ENCODE results near the gene FTCD.

The FTCD gene

DNA sequence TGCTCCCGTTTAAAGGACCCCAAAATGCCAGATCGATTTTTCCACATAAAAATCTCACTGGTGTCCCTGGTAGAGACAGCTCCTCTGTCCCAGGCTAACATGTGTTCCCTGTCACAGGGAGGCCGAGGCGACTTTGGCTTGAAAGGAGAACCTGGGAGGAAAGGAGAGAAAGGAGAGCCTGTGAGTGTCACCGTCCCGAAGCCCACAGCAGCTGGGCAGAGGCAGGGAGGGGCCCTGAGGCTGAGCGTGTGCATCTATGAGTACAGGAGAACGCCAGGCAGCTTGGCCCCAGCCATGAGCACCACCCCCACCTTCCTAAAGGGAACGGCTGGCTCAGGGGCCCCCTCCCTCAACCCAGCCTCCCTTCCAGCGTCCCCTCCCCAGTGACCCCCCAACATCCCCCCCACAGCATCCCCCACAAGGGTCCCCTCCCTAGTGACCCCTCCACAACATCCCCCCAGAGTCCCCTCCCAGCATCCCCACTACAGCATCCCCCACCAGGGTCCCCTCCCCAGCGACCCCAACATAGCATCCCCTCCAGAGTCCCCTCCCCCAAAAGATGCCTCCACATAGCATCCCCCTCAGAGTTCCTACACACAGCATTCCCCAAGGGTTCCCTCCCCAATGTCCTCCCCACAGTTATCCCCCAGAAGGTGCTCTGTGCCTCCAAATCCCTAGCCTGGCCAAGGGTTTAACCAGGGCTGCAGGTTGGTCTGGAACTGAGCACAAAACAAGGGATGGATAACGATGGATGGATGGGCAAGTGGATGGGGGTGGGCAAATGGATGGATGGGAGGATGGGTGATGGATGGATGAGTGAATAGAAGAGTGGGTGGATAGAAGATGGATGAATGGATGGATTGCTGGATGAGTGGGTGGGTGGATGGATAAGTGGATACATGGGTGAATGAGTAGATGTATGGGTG is 32.4 kb downstream of the FTCD start:
- no peak for DNase-seq (ENCODE audit: low read depth)

DNA sequence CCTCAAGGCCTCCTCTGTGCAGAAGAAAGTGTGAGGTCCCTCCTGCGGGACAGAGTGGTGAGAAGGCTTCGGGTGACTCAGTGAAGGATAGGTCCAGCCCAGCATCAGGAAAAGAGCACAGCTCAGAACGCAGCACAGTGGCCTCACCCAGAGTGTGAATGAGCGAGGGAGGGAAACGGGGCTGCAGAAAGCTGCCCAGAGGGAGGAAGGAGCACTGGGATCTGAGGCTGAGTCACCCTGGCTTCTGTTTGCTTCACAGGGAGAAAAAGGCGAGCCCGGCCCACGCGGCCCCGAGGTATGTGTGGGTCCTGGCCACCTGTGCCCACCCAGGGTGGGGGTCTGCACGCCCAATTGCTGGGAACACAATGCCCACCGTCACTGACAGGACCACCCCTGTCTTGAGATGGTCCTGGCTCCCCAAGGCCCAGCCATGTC is 33.1 kb downstream of the FTCD start:
- DNase-seq (ENCODE audit: low read depth), result no peak

DNA sequence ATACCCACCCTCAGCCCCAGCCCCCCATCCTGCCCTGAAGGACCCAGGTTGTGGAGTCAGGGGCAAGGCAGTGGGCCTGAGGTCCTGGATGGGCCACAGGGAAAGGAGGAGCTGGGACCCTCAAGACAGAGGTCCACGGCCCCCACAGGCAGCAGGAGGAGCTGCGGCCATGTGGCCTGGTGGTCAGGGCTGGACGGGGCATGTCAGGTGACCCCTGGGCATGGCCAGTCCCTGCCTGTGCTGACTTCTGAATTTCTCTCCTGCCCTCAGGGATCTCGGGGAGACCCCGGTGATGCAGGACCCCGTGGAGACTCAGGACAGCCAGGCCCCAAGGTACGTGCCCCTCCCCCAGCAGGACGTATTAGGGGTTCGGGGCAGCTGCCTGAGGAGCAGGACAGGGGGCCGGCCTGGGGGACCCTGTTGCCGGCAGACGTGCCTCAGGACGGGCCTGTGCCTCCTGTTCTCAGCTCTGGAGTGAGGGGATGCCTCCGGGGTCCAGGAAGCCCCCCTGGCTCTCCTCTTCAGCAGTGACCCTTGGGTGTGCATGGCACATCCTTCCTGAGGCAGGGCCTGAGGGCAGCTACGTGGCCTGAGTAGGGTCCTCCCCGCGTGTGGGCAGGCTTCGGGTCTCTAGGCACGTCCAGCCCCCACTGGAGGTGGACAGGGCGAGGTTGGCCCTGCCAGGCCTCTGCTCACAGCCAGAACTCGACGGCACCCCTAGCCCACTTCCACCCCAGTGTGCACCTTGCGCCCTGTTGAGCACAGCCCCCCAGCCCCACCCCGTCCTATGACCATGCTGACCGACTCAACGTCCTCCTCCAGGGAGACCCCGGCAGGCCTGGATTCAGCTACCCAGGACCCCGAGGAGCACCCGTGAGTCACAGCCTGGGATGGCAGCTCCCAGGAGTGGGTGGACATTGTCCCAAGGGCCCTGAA is 33.8 kb downstream of the FTCD start:
- no peak for DNase-seq (ENCODE audit: low read depth)

DNA sequence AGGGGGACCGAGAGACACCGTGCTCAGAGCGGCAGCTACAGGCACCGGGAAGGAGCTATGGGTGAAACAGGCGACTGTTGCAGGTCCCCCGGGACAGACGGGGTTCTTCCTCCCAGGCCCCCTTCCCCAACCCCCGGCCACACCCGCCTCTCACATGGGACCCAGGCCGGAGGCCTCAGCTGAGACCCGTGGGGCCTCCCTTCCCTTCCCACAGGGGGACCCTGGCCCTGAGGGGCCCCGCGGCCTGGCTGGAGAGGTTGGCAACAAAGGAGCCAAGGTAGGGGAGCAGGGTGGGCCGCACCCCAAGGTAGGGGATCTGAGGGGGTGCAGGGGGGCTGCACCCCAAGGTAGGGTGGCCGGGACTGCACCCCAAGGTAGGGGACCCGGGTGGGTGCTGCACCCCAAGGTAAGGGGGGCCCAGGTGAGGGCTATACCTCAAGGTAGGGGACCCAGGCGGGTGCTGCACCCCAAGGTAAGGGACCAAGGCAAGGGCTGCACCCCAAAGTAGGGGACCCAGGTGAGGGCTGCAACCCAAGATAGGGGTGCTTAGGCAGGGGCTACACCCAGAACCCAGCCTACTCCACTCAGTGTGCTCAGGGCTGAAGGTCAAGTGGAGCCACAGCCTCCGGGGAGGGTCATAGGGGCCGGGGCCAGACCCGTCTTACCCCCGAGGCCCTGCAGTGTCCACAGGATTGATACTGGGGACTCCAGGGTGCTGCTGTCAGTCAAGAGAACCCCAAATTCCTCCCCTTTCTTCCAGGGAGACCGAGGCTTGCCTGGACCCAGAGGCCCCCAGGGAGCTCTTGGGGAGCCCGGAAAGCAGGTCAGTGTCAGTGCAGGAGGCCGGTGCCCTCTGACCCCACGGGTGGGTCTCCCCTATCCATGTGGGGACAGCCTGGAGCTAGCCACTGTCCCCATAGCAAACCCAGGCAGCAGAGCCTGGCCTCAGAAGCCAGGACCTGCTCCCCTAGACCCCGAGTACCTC is 34.8 kb downstream of the FTCD start:
- DNase-seq (ENCODE audit: low read depth), result no peak

DNA sequence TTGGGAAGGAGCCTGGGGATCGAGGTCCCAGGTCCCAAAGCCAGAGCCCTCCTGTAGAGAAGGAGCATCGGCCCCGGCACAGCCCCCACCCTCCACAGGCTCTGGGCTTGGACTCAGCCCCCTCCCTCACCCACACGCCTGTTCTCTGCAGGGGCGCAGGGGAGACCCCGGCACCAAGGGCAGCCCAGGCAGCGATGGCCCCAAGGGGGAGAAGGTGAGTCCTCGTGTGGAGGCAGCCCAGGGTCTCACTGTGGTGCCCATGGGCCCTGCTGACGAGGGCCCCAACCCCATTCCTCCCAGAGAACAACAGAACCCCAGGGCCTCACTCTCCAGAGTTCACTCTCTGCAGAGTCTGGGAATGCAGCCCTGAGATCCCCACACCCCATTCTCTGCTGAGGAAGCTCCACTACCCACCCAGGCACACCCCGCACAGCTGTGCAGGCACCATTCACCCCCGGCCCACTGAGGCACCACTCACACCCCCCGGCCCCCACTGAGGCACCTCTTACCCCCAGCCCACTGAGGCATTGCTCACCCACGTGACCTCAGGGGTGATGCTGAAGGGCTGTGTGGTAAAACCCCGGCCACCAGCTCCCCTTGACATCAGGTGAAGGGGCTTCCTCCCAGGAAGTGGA is 35.6 kb downstream of the FTCD start:
- DNase-seq (ENCODE audit: low read depth), result no peak

DNA sequence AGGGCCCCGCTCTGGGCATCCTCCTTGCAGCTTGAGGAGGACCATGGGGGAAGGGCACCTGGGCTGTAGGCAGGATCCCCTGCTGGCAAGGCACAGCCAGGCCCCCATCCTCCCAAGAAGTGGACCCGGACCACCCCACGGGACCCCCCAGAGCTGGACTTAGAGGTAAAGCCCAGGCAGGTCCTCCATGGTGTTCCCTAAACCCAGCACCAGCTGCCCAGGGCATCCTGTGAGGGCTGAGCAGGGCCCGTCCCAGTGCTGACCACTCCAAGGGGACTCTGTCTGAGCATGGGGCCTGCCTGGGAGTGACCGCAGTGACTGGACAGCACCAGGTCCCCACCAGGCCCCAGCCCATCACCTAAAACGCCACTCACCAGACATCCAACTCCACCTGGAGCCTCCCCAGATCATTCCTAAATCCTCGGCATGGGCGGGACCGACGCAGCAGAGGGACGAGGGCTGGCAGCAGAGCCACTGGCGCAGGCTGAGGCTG is 36.2 kb downstream of the FTCD start:
- no peak for DNase-seq (ENCODE audit: low read depth)

DNA sequence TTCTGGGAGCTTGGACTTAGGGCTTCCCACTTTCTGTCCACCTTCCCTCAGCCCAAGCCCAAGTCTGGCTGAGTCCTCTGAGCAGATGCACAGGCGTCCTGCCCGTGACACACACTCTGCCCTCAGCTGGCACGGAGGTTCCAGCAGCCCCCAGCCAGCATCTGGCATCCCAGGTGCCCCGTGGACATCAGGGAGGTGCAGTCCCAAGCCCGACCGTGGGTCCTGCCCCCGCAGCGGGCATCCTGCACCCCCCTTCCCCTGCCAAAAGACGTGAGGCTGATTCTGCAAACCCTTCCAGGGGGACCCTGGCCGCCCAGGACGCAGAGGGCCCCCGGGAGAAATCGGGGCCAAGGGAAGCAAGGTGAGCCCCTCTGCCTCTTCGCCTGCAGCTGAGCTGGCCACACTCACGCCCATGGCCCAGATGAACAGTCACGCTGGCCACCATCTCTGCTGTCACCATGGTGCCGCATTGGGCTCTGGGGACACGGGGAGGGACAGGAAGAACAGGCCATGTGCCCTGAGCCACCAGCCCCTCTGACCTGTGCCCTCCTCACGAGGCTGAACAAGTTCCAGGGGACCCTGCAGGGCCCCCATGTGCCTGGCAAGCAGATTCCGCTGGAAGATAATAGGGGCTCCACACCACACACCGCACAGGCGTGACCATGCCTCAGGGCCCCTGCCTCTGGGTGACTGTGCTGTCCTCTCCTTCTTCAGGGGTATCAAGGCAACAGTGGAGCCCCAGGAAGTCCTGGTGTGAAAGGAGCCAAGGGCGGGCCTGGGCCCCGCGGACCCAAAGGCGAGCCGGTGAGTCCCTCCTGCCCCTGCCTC is 36.8 kb downstream of the FTCD start:
- DNase-seq (ENCODE audit: low read depth), result no peak

DNA sequence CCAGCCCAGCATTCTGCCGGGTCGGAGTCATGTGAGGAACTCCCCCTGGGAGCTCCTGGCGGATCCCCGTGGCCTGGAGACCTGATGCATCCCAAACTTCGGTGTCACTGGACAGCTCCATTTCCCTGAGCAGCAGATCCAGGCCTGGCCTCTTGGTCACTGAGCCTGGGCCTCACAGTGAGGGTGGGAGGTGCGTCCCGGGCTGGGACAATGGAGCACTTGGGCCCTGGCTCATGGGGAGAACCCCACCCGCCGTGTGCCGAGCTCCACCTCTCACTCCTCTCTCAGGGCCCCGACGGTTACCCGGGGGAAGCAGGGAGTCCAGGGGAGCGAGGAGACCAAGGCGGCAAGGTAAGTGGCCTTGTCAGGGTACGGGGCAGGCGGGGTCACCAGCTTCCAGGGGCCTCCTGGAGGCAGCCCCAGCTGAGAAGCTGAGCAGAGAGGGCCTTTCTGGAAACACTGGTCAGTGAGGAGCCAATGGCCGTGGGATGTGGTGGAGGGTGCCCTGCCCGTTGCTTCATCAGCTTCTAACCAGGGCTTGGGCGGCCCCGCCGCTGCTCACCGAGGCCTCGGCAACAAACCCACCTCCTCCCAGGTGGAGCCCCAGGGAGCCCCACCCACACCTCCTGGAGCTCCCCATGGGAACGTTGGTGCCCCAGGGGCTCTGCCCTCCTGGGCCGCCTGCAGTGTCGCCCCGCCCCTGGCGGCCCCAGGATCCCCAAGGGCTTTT is 37.6 kb downstream of the FTCD start:
- DNase-seq (ENCODE audit: low read depth), result no peak

DNA sequence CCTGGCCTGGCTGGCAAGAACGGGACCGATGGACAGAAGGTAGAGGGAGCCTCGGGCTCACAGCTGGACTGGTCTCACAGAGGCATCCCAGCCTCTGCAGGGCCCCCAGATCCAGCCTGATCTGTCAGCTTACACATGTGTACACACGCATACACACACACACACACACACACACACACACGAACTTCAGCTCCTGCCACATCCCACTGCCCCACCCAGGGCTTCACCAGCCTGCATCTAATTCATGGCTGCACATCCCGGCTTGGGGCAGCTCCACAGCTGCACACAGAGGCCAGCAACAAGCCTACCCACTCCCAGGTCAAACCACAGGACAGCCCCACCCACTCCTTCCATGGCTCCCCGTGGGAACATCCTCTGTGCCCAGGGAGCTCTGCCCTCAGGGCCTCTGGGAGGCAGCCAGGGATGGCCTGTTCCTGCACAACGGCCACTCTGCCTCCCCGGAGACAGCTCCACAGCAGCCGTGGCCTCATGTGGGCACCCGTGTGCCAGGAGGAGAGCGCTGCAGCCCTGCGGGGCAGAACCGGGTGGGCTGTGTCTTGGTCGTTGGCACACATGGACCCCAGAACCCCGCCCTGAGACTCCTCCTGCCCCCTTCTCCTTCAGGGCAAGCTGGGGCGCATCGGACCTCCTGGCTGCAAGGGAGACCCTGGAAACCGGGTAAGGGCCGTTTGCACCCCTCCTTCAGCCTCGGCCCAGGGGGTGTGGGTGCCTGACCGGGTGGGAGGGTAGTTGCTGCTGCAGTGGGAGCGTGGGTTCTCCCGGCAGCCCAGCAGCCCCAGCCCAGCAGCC is 38.4 kb downstream of the FTCD start:
- no peak for DNase-seq (ENCODE audit: low read depth)

DNA sequence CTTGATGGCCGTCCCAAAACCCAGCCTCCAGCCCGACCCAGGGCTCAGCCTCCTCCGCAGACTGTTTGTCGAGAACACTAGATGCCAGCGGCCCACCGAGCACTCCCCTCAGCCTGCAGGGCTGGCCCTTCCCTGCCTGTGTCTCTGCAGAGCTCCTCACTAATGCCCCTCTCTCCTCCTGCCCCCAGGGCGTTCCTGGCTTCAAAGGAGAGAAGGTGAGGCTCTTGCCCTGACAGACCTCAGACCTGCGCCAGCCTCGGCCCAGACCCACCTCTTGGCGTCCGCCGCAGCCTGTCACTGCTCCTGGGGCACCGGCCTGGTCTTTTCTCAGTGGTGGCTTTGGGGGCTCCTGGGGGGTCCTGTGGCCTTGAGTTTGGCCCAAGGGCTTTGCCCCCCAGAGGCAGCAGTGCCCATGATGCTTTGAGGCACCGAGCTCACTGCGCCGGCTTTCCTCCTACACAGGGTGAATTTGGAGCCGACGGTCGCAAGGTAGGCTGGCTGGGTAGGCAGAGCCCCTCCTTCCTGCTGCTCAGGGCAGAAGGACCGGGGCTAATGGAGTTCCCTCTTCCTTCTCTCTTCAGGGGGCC is 39.1 kb downstream of the FTCD start:
- no peak for DNase-seq (ENCODE audit: low read depth)

DNA sequence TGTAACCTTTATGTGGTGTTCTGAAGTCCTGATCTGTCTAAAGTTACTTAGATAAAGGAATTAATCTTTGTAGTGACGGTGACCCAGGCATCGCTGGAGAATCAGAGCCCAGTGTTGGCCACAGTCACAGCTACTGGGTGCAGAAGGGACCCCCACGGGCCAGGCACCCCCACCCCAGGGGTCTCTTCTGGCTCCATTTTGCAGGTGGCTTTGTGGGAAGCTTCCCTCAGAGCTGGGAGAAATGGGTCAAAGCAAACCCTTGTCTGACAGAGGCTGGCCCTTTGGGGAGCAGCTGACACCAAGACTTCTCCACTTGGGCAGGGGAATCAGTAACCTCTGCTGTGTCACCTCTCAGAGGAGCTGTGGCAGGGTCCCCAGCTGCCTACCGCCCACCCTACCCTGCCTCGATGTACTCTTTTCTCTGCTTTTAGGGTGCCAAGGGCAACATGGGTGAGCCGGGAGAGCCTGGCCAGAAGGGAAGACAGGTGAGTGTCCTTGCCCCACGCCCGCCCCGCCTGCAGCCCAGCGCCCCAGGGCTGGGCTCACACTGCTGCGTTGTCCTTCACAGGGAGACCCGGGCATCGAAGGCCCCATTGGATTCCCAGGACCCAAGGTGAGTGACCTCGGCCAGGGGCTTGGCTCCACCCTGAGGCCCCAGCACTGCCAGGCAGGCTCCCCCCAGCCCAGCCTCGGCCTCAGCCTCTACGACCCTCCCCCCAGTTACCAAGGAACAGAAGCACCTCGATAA is 39.8 kb downstream of the FTCD start:
- no peak for DNase-seq (ENCODE audit: low read depth)

DNA sequence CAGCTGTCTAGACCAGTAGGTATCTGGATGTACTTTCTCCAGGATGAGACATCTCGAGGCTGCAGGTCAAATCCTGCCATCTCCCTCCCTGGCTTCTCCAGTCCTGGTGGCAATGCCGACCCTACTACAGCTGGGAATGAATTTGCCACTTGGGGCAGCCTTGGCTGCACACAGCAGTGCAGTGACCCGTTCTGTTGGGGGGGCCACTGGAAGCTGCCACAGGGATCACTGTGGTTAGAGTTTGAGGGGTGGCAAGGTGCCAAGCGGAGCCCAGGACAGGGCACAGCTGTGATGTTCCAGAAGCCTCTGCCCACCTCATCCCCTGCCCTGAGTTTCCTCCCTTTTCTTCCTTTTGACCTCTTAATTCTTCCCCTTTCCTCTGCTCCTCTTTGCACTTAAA is 40.4 kb downstream of the FTCD start:
- no peak for DNase-seq (ENCODE audit: low read depth)

DNA sequence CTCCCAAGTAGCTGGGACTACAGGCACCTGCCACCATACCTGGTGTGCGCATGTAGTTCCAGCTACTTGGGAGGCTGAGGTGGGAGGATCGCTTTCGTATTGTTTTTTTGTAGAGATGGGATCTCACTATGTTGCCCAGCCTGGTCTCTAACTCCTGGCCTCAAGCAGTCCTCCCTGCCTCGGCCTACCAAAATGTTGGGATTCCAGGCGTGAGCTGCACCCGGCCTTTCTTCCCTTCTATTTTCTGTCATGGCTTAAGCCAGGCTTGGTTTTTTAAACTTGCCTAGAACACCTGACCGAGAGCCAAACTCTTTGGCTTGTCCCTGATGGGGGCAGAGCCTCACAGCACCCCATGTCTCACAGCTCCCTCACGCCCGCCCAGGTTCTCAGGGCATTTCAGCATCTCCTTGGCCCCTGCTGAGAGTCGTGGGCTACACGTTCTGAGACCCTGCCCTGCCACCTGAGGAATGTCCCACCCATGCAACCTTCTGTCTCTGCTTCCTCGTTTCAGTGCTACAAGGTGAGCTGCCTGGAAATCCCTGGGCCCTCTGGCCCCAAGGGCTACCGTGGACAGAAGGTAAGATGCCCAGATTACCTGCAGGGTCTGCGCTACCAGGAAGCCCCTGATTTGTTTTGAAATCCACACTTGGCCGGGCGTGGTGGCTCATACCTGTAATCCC is 41.7 kb downstream of the FTCD start:
- DNase-seq (ENCODE audit: low read depth), result no peak

DNA sequence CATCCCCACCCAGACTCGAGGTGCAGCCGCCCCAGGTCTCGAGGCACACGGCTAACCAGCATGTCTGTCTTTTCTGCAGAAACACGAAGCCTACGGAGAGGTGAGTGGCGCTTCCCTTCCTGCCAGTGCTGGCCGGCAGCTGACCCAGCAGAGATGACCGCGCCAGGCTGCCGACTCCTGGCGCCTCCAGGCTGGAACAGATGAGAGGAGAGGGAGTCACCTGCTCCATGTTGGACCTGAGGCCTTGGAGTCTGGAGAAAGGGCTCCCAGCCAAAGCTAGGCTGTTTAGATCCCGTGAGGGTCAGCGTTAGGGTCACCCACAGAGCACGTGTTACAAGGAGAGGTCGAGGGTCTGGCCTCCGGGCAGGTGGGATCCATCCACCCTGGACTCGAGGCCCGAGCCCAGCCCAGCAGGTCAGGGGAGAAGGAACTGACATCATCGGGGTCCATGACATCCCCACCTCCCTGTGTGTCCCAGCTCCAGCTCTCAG is 42.6 kb downstream of the FTCD start:
- DNase-seq (ENCODE audit: low read depth), result no peak

DNA sequence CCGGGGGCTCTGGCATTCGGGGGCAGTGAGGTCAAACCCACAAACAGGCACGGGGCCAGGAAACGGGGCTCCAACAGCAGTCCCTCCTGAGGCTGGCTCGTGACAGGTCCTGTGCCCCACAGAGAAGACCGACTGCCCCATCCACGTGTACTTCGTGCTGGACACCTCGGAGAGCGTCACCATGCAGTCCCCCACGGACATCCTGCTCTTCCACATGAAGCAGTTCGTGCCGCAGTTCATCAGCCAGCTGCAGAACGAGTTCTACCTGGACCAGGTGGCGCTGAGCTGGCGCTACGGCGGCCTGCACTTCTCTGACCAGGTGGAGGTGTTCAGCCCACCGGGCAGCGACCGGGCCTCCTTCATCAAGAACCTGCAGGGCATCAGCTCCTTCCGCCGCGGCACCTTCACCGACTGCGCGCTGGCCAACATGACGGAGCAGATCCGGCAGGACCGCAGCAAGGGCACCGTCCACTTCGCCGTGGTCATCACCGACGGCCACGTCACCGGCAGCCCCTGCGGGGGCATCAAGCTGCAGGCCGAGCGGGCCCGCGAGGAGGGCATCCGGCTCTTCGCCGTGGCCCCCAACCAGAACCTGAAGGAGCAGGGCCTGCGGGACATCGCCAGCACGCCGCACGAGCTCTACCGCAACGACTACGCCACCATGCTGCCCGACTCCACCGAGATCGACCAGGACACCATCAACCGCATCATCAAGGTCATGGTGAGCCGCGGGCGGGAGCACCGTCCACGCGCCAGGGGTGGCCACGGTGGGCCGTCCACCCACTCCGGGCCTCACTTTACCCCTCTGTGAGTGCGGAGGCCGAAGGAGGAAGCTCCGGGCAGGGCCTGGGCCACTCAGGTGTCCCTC is 43.3 kb downstream of the FTCD start:
- no peak for DNase-seq (ENCODE audit: low read depth)

DNA sequence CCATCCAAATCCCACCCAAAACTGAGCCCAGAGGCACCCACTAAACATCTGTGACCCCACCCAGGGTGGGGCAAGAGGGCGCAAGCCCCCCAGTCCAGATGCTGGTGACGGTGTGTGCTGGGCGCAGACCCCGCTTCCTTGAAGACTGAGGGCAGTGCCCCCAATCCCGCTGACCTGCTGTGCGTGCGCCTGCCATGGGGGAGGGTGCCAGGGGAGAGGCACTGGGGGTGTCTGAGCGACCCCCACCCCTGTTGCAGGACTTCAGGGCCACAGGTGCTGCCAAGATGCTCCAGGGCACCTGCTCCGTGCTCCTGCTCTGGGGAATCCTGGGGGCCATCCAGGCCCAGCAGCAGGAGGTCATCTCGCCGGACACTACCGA is 44.2 kb downstream of the FTCD start:
- no peak for DNase-seq (ENCODE audit: low read depth)

Data from fibroblast of the conjunctiva (primary cell).